Activated effector memory CD4-positive, alpha-beta T cell treated with anti-CD3 and anti-CD28 coated beads, Interleukin-2, amount 50 U/mL, for 16 hours (primary cell): ENCODE results near the gene CCL17.
"Not testable (repeated sequence)": the region's sequence is repeated elsewhere in the genome, so short reads cannot be mapped to it uniquely, and the experiment has no call there.

ENCODE experiments used
- DNase-seq: peaks from one replicate; pipeline ENCODE4 v3.0.0-alpha.2; 2020

The CCL17 gene

DNA sequence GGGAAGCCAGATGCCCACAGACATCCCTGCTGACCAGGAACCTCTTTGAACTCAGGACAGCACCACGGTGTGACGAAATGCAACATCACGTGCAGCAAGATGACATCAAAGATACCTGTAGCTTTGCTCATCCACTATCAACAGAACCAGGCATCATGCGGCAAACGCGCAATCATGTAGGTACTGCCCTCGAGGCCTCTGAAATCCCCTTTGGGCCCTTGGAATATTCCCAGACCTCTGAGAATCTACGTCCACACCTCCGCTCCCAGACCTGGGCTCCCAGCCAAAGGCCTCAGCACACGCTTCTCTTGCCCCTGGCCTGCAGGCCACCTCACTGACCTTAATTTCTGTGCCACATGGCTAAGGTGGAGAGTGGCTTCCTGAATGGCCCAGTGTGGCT lies 25.0 kb upstream of the CCL17 start:
- no peak for DNase-seq

DNA sequence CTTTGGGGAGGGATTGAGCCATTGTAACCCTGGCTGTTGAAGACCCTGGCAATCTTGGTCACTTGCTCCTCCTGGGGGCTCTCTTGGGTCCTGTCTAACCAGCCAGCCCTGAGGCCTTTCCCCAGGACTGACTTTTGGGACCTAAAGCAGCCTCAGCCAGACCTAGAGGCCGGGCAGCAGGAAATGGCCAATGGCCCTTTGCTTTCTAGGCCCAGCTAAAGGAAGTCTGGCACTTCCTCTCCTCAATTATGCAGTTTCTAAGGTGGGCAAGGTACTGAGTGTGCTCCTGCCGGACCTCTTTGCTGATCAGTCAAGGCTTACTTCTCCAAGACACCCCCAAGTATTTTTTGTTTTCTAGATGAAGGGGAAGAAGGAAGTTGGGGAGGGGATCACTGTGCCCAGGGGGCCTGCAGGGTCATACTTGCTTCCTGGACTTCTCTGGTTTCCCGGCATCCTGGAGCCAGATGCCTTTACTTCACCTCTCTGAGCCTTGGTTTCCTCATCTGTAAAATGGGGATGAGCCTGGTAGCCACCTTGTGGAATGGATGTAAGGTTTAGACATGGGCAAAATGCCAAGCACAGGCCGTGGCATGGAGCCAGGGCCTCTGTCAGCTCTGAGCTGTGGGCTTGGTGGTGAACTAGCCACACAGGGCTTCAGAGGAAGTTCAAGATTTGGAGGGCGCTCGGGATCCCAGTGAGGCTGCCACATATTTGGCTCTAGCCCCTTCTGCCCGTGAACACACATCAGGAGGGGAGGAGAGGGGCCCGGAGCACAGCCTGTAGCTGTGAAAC lies 23.7 kb upstream of the CCL17 start:
- no peak for DNase-seq

DNA sequence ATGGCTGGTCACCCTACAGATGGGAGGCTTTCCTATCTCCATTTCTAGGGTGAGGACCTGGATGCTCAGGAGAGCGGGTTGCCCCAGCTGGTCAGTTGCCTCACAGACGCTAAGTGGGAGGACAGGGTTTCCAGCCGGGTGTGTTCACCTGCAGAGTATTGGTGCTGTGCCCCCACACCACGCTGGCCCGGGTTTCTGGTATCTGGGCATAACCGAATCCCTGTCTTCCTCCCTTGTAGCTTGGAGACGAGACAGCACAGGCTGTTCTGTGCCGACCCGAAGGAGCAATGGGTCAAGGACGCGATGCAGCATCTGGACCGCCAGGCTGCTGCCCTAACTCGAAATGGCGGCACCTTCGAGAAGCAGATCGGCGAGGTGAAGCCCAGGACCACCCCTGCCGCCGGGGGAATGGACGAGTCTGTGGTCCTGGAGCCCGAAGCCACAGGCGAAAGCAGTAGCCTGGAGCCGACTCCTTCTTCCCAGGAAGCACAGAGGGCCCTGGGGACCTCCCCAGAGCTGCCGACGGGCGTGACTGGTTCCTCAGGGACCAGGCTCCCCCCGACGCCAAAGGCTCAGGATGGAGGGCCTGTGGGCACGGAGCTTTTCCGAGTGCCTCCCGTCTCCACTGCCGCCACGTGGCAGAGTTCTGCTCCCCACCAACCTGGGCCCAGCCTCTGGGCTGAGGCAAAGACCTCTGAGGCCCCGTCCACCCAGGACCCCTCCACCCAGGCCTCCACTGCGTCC lies 22.6 kb upstream of the CCL17 start:
- DNase-seq = no peak

DNA sequence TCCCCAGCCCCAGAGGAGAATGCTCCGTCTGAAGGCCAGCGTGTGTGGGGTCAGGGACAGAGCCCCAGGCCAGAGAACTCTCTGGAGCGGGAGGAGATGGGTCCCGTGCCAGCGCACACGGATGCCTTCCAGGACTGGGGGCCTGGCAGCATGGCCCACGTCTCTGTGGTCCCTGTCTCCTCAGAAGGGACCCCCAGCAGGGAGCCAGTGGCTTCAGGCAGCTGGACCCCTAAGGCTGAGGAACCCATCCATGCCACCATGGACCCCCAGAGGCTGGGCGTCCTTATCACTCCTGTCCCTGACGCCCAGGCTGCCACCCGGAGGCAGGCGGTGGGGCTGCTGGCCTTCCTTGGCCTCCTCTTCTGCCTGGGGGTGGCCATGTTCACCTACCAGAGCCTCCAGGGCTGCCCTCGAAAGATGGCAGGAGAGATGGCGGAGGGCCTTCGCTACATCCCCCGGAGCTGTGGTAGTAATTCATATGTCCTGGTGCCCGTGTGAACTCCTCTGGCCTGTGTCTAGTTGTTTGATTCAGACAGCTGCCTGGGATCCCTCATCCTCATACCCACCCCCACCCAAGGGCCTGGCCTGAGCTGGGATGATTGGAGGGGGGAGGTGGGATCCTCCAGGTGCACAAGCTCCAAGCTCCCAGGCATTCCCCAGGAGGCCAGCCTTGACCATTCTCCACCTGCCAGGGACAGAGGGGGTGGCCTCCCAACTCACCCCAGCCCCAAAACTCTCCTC lies 21.9 kb upstream of the CCL17 start:
- DNase-seq = no peak

DNA sequence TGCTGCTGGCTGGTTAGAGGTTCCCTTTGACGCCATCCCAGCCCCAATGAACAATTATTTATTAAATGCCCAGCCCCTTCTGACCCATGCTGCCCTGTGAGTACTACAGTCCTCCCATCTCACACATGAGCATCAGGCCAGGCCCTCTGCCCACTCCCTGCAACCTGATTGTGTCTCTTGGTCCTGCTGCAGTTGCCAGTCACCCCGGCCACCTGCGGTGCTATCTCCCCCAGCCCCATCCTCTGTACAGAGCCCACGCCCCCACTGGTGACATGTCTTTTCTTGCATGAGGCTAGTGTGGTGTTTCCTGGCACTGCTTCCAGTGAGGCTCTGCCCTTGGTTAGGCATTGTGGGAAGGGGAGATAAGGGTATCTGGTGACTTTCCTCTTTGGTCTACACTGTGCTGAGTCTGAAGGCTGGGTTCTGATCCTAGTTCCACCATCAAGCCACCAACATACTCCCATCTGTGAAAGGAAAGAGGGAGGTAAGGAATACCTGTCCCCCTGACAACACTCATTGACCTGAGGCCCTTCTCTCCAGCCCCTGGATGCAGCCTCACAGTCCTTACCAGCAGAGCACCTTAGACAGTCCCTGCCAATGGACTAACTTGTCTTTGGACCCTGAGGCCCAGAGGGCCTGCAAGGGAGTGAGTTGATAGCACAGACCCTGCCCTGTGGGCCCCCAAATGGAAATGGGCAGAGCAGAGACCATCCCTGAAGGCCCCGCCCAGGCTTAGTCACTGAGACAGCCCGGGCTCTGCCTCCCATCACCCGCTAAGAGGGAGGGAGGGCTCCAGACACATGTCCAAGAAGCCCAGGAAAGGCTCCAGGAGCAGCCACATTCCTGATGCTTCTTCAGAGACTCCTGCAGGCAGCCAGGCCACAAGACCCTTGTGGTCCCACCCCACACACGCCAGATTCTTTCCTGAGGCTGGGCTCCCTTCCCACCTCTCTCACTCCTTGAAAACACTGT lies 21.0 kb upstream of the CCL17 start:
- DNase-seq = no peak

DNA sequence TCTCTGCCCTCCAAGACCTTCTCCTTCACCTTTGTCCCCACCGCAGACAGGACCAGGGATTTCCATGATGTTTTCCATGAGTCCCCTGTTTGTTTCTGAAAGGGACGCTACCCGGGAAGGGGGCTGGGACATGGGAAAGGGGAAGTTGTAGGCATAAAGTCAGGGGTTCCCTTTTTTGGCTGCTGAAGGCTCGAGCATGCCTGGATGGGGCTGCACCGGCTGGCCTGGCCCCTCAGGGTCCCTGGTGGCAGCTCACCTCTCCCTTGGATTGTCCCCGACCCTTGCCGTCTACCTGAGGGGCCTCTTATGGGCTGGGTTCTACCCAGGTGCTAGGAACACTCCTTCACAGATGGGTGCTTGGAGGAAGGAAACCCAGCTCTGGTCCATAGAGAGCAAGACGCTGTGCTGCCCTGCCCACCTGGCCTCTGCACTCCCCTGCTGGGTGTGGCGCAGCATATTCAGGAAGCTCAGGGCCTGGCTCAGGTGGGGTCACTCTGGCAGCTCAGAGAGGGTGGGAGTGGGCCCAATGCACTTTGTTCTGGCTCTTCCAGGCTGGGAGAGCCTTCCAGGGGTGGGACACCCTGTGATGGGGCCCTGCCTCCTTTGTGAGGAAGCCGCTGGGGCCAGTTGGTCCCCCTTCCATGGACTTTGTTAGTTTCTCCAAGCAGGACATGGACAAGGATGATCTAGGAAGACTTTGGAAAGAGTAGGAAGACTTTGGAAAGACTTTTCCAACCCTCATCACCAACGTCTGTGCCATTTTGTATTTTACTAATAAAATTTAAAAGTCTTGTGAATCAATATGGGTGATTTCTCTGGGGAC lies 20.1 kb upstream of the CCL17 start:
- DNase-seq = no peak

DNA sequence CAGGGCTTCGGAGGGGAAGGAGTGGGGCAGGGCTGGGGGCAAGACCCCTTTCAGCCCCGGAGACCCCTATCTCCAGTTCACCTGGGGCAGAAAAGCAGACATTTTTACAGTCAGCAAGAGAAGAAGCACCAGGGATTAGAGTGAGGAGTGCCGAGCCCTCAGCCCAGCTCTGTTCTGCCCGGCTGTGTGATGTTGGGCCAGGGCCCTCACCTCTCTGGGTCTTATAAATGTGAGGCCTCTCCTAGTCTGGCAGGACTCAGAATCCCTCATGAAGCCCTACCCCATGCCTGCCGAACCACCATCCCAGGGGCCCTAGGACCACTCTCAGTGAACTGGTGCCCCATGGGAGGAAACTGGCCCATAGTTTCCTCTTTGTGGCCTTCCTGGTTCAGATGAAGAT lies 19.5 kb upstream of the CCL17 start:
- no peak for DNase-seq

DNA sequence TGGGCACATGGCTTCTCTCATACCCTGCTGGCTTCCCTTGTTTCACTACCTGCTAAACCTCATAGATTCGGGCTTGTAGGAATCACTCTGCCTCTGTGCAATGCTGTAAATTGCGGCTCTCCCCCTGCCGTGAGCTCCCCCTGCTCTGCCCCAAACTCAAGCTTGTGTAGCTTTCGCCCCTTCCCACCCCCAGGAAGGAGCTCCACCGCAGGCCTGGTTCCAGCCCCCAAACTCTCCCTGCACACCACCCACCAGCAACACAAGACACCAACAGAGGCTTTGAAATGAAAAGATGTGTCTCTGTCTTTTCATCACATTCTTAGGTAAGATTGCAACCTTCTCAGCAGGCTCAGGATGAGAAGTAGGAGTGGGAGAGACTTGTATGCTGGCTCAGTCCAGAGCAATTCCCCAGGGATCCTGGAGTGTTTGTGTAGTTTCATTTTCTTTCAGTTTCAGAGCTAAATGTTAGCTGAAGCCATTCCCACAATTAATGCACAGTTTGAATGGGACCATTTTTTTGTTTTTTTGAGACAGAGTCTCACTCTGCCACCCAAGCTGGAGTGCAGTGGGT lies 18.1 kb upstream of the CCL17 start:
- no peak for DNase-seq

DNA sequence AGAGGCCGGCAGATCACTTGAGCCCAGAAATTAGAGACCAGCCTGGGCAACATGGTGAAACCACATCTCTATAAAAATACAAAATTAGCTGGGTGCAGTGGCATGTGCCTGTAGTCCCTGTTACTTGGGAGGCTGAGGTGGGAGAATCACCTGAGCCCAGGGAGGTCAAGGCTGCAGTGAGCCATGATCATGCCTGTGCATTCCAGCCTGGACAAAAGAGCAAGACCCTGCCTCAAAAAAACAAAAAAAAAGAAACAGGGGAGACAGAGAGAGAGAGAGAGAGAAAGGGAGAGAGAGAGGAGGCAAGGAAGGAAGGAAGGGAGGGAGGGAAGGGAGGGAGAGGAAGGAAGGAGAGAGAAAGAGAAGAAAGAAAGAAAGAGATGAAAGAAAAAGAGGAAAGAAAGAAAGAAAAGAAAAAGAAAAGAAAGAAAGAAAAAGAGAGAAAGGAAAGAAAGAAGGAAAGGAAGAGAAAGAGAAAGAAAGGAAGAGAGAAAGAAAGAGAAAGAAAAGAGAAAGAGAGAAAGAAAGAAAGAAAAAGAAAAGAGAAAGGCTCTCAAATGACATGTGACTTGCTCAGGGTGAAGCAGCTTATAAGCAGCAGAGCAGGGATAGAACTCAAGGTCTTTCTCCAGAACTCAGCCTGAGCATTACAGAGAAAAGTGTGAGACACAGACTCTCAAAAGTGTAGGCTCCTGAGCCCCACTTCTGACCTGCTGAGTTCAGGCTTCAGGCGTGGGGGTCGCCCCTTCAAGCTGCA lies 16.8 kb upstream of the CCL17 start:
- no peak for DNase-seq

DNA sequence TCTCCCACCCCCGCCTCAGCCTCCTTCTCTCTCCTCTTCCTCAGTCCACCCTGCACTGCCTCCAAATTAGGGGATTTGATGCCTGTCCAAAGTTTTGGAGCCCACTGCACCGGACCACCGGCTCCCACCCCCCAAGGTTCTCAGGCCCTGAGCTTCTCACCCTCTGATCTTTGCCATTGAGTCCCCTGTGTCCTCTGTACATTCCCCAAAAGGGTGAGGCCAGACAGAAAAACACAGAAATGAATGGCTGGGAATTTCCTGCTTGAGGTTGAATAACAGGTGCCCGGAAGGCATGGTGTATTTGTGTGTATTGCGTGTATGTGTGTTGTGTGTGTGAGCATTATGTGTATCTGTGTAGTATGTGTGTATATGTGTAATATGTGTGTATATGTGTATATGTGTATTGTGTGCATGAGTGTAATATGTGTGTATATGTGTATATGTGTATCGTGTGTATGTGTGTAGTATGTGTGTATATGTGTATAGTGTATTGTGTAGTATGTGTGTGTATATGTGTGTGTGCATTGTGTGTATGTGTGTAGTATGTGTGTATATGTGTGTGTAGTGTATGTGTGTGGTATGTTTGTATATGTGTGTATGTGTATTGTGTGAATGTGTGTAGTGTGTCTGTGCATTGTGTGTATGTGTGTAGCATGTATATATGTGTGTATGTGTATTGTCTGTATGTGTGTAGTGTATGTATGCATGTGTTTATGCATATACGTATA lies 16.0 kb upstream of the CCL17 start:
- no peak for DNase-seq

DNA sequence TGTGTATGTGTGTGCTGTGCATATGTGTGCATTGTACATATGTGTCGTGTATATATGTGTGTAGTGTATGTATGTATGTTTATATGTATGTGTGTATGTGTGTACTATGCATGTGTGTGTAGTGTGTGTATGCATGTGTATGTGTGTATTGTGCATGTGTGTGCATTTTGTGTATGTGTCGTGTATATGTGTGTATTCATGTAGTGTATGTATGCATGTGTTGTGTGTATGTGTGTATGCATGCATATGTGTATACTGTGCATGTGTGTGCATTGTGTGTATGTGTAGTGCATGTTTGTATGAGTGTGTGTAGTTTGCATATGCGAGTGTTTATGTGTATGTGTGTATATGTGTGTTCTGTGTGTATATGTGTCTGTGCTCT lies 15.5 kb upstream of the CCL17 start:
- no peak for DNase-seq

DNA sequence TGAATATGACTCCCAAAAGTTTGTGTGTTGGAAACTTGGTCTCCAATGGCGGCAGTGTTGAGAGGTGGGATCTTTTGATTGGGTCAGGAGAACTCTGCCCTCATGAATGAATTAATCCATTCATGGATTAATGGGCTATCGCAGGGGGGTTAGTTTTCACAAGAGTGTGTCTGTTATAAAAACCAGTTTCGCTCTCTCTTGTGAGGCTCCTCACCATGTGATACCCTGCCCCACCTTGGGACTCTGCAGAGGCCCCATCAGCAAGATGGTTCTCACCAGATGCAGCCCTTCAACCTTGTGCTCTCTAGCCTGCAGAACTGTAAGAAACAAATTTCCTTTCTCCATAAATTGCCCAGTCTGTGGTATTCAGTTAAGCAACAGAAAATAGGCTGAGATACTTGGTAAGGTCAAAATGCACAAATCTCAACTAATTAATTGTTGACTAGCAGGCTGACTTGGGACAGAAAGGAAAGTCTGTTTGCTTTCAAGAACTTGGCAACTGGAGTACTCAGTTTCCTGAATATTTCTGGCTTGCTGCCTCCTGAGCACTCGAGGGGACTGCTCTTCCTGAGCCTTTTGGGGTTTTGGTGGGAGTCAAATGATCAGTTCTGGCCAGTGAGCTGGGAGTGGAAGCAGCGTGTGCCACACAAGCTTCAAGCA lies 13.8 kb upstream of the CCL17 start:
- DNase-seq = no peak

DNA sequence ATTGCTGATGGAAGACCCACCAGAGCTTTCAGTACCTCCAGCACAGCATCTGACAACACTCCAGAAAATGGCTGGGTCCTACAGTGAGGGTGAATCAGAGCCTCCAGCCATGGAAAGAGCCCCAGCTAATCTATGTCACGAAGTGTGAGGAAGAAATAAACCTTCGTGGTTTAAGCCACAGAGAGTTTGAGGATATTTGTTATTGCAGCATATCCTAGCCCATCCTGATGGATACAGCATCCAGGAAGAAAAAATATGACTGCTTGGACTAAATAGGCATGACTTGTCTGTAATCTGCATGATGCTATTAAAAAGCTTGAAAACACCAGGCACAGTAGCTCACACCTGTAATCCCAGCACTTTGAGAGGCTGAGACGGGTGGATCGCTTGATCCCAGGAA lies 13.3 kb upstream of the CCL17 start:
- no peak for DNase-seq

DNA sequence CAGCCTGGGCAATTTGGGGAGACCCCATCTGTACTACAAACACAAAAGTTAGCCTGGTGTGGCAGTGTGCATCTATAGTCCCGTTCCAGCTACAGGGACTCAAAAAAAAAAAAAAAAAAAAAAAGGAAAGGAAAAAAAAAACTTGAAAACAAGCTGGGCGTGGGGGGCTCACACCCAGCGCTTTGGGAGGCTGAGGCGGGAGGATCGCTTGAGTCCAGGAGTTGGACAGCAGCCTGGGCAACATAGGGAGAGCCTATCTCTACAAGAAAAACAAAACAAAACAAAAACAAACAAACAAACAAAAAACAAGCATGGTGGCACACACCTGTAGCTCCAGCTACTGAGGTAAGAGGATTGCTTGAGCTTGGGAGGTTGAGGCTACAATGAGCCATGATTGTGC lies 12.9 kb upstream of the CCL17 start:
- DNase-seq = no peak

DNA sequence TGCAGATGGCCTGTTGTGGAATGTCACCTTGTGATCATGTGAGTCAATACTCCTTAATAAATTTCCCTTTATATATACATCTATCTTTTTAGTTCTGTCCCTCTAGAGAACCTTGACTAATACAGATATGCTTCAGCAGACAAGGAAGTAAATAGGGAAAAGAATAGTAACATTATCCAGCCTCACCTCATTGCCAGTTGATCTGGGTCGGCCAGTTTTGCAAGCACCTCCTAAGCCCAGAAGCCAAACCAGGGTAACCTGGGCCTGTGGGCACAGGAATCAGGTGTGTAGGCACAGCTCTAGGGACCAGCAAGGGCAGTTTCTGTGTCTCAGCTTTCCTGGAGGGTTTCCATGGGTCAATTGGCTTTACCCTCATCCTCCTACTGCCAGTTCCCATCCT lies 11.9 kb upstream of the CCL17 start:
- no peak for DNase-seq

DNA sequence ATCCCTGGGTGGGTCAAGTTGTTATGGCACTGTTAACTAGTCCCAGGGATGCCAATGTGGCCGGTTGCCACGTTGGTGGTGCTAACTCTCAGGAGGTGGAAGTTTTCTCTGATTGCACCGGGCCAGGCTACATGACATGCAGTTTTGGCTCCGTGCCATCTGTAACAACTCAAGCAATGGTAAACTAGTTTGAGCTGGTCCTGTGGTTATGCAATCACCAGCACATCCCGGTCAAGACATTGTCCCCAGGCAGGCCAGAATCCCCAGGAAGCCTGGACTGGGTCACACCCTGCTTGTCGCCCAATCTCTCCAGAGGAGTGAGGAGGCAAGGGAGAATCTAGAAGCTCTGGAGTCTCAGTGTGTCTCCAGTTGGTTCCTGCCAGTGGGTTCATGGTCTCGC lies 10.1 kb upstream of the CCL17 start:
- DNase-seq = no peak

DNA sequence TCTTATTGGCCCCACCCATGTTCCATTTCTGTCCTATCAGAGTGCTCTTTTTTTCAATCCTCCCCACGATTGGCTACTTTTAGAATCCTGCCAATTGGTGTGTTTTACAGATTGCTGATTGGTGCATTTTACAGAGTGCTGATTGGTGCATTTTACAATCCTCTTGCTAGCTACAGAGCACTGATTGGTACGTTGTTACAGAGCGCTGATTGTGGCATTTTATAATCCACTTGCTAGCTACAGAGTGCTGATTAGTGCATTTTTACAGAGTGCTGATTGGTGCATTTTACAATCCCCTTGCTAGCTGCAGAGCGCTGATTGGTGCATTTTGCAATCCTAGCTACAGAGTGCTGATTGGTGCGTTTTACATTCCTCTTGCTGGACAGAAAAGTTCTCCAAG lies 9.5 kb upstream of the CCL17 start:
- no peak for DNase-seq

DNA sequence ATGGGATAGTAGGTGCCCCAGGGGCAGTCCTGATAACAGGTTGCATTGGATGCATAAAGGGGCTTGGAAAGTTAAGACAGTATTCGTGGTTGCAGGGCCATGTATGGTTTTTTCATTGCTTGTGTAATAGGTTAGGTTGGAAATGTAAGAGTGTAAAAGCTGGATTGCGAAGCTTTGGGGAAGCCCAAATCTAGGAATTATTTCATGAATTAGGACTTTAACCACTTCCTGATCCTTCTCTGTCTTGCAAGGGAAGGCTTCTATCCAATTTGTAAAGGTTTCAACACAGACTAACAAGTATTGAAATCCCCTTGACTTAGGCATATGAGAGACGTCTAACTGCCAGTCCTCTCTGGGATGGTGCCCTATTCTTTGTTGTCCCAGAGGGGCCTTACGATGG lies 7.8 kb upstream of the CCL17 start:
- no peak for DNase-seq

DNA sequence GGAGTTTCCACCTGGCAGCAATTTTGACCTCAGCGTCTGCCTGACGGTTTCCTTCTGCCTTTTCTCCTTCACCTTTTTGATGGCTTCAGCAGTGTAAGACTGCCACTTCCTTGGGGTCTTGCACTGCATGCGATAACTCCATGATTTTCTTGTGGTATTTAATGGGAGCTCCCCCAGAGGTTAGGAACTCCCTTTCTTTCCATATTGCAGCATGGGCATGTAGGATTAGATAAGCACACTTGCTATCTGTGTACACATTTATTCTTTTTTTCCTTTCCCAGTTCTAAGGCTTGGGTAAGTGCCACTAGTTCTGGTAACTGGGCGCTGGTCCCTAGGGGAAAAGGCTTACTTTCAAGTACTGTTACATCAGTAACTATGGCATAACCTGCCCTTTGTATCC lies 7.1 kb upstream of the CCL17 start:
- not testable (repeated sequence) for DNase-seq
